ENCODE results near the gene CPM.
A peak's percentile ranks its signal among the peaks of the same experiment; 100 is the strongest.
"Not testable (repeated sequence)": the region's sequence is repeated elsewhere in the genome, so short reads cannot be mapped to it uniquely, and the experiment has no call there.

The CPM gene

GRCh38 chr12:68815928-68816800 is 116.8 kb downstream of the CPM start:
- peaks cover 9% of the 10 kb centered on the region for H3K4me1 ChIP-seq (ENCODE audit: control insufficient read depth, insufficient read depth, low read length)
- no peaks in the 10 kb centered on the region for H3K9me3 ChIP-seq (replicated peaks; ENCODE audit: low read length)
- no peak overlapping the region for H3K4me3 ChIP-seq (ENCODE audit: low read length)
- H3K36me3 ChIP-seq (ENCODE audit: insufficient read depth, low read length) = peaks cover 84% of the 10 kb centered on the region
- no peak overlapping the region for H3K9ac ChIP-seq (ENCODE audit: low read depth, low read length)
- H3K4me2 ChIP-seq (ENCODE audit: low read length) = no peak overlapping the region
- no peaks in the 10 kb centered on the region for H3K27me3 ChIP-seq (ENCODE audit: control insufficient read depth, insufficient read depth, low read length)

DNA sequence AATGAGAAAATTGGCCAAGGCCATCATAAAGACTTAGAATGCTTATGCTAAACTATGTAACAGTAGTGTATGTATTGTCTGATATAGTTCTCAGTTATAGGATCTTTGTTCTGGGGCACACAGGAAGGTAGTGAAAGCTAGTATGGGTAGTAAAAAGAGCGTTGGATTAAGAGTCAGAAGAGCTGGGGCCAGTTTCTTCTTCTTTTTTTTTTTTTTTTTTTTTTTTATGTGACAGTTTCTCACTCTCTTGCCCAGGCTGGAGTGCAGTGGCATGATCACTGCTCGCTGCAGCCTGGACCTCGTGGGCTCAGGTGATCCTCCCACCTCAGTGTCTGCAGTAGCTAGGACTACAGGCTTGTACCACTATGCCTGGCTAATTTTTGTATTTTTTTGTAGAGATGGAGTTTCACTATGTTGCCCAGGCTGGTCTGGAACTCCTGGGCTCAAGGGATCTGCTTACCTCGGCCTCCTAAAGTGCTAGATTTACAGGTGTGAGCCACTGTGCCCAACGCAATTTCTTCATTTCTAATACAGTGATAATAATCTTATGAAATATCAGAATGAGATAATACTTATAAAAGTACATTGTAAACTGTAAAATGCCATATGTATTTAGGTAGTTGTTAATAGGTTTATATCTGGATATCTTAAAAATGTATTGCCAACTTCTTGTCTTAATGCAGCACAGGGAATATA is 117.6 kb downstream of the CPM start:
- H3K9ac ChIP-seq (ENCODE audit: low read depth, low read length) = no peak overlapping the region
- peaks cover 9% of the 10 kb centered on the region for H3K4me1 ChIP-seq (ENCODE audit: control insufficient read depth, insufficient read depth, low read length)
- H3K9me3 ChIP-seq (replicated peaks; ENCODE audit: low read length) = no peaks in the 10 kb centered on the region
- no peak overlapping the region for H3K4me3 ChIP-seq (ENCODE audit: low read length)
- H3K27me3 ChIP-seq (ENCODE audit: control insufficient read depth, insufficient read depth, low read length) = no peaks in the 10 kb centered on the region
- H3K36me3 ChIP-seq (ENCODE audit: insufficient read depth, low read length) = peaks cover 80% of the 10 kb centered on the region
- H3K4me2 ChIP-seq (ENCODE audit: low read length) = no peak overlapping the region

- Histone ChIP-seq H3K4me2 (ENCODE audit: low read length) (no peak overlapping the region), H3K36me3 (ENCODE audit: insufficient read depth, low read length) (peaks cover 79% of the 10 kb centered on the region), H3K4me1 (ENCODE audit: control insufficient read depth, insufficient read depth, low read length) (peaks cover 9% of the 10 kb centered on the region), H3K27me3 (ENCODE audit: control insufficient read depth, insufficient read depth, low read length) (no peaks in the 10 kb centered on the region), H3K9me3 (replicated peaks; ENCODE audit: low read length) (no peaks in the 10 kb centered on the region), H3K9ac (ENCODE audit: low read depth, low read length) (no peak overlapping the region), H3K4me3 (ENCODE audit: low read length) (no peak overlapping the region)
Observed at GRCh38 chr12:68814490-68815231, 118.3 kb downstream of the CPM start.

- Histone ChIP-seq H3K4me2 (ENCODE audit: low read length) (peak overlapping the region; percentile 43), H3K4me3 (ENCODE audit: low read length) (no peak overlapping the region), H3K27me3 (ENCODE audit: control insufficient read depth, insufficient read depth, low read length) (no peaks in the 10 kb centered on the region), H3K36me3 (ENCODE audit: insufficient read depth, low read length) (peaks cover 71% of the 10 kb centered on the region), H3K9me3 (replicated peaks; ENCODE audit: low read length) (no peaks in the 10 kb centered on the region), H3K4me1 (ENCODE audit: control insufficient read depth, insufficient read depth, low read length) (peaks cover 9% of the 10 kb centered on the region), H3K9ac (ENCODE audit: low read depth, low read length) (no peak overlapping the region)
Observed at GRCh38 chr12:68813242-68813593, 119.8 kb downstream of the CPM start.

- Histone ChIP-seq H3K27me3 (ENCODE audit: control insufficient read depth, insufficient read depth, low read length) (no peaks in the 10 kb centered on the region), H3K36me3 (ENCODE audit: insufficient read depth, low read length) (peaks cover 71% of the 10 kb centered on the region), H3K4me2 (ENCODE audit: low read length) (peak overlapping the region; percentile 43), H3K4me1 (ENCODE audit: control insufficient read depth, insufficient read depth, low read length) (peaks cover 9% of the 10 kb centered on the region), H3K9ac (ENCODE audit: low read depth, low read length) (no peak overlapping the region), H3K9me3 (replicated peaks; ENCODE audit: low read length) (no peaks in the 10 kb centered on the region), H3K4me3 (ENCODE audit: low read length) (no peak overlapping the region)
Observed at GRCh38 chr12:68812553-68813241, 120.3 kb downstream of the CPM start.

DNA sequence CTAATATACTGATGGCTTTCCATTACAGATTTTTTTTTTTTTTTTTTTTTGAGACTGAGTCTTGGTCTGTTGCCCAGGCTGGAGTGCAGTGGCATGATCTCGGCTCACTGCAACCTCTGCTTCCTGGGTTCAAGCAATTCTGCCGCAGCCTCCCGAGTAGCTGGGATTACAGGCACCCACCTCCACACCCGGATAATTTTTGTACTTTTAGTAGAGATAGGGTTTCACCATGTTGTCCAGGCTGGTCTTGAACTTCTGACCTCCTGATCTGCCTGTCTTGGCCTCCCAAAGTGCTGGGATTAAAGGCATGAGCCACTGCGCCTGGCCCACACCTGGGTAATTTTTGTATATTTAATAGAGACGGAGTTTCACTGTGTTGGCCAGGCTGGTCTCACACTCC is 121.4 kb downstream of the CPM start:
- H3K4me1 ChIP-seq (ENCODE audit: control insufficient read depth, insufficient read depth, low read length); H3K4me2 ChIP-seq (ENCODE audit: low read length); H3K4me3 ChIP-seq (ENCODE audit: low read length); H3K9me3 ChIP-seq (replicated peaks; ENCODE audit: low read length); H3K27me3 ChIP-seq (ENCODE audit: control insufficient read depth, insufficient read depth, low read length); H3K9ac ChIP-seq (ENCODE audit: low read depth, low read length): not testable (repeated sequence)
- peaks cover 63% of the 10 kb centered on the region for H3K36me3 ChIP-seq (ENCODE audit: insufficient read depth, low read length)

DNA sequence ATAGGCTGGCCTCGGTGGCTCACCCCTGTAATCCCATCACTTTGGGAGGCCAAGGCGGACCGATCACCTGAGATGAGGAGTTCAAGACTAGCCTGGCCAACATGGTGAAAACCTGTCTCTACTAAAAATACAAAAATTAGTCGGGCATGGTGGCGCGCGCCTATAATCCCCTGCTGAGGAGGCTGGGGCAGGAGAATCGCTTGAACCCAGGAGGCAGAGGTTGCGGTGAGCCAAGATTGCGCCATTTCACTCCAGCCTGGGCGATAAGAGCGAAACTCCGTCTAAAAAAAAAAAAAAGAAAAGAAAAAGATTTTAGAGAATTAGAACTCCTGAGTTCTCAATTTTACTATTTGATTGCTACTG is 123.0 kb downstream of the CPM start:
- not testable (repeated sequence) for H3K9ac ChIP-seq (ENCODE audit: low read depth, low read length); H3K9me3 ChIP-seq (replicated peaks; ENCODE audit: low read length); H3K4me2 ChIP-seq (ENCODE audit: low read length); H3K27me3 ChIP-seq (ENCODE audit: control insufficient read depth, insufficient read depth, low read length); H3K4me1 ChIP-seq (ENCODE audit: control insufficient read depth, insufficient read depth, low read length)
- H3K36me3 ChIP-seq (ENCODE audit: insufficient read depth, low read length) = peaks cover 47% of the 10 kb centered on the region
- peak overlapping the region; percentile 95 for H3K4me3 ChIP-seq (ENCODE audit: low read length)

GRCh38 chr12:68809190-68810026 is 123.6 kb downstream of the CPM start:
- peak overlapping the region; percentile 98 for H3K9ac ChIP-seq (ENCODE audit: low read depth, low read length)
- peaks cover 9% of the 10 kb centered on the region for H3K4me1 ChIP-seq (ENCODE audit: control insufficient read depth, insufficient read depth, low read length)
- peaks cover 41% of the 10 kb centered on the region for H3K36me3 ChIP-seq (ENCODE audit: insufficient read depth, low read length)

GRCh38 chr12:68808388-68809189 is 124.4 kb downstream of the CPM start:
- peak overlapping the region; percentile 88 for H3K4me2 ChIP-seq (ENCODE audit: low read length)
- peaks cover 33% of the 10 kb centered on the region for H3K36me3 ChIP-seq (ENCODE audit: insufficient read depth, low read length)
- H3K27me3 ChIP-seq (ENCODE audit: control insufficient read depth, insufficient read depth, low read length) = no peaks in the 10 kb centered on the region
- peak overlapping the region; percentile 95 for H3K4me3 ChIP-seq (ENCODE audit: low read length)
- H3K9ac ChIP-seq (ENCODE audit: low read depth, low read length) = peak overlapping the region; percentile 98
- H3K4me1 ChIP-seq (ENCODE audit: control insufficient read depth, insufficient read depth, low read length) = peaks cover 9% of the 10 kb centered on the region
- no peaks in the 10 kb centered on the region for H3K9me3 ChIP-seq (replicated peaks; ENCODE audit: low read length)

More at GRCh38 chr12:68809190-68810026, 123.6 kb downstream of the CPM start:
- Histone ChIP-seq H3K4me2 (ENCODE audit: low read length) (peak overlapping the region; percentile 88), H3K4me3 (ENCODE audit: low read length) (peak overlapping the region; percentile 95), H3K27me3 (ENCODE audit: control insufficient read depth, insufficient read depth, low read length) (no peaks in the 10 kb centered on the region), H3K9me3 (replicated peaks; ENCODE audit: low read length) (no peaks in the 10 kb centered on the region)

All from skeletal muscle satellite cell (primary cell).